Aorta (tissue), 5 donors: ENCODE measurements around the gene RAB20. TPM values are rescaled to one million over a fixed set of nuclear protein-coding genes. Genes with fewer than 3 reads are reported as not detected.

ENCODE experiments used
- ATAC-seq: fragments of 200-7000 bp; cut with Tn5 transposase; one replicate; pipeline ENCODE4 v1.9.1; 2022; ENCODE audit warnings: moderate library complexity; ENCODE audit not compliant: low FRiP score
- DNase-seq, 2 donors: peaks; one replicate each; pipeline ENCODE4 v3.0.0-alpha.2; 2020
- H3K27ac ChIP-seq, 2 donors: one replicate each; pipeline ENCODE4 v1.5.1; 2013; ENCODE audit warnings: low read length in 2 of 2, mild to moderate bottlenecking in 2 of 2, moderate library complexity in 2 of 2, control low read depth in 1 of 2, inconsistent platforms in 1 of 2, low read depth in 1 of 2
- H3K27me3 ChIP-seq, 2 donors: one replicate each; pipeline ENCODE4 v1.6.1; 2013; ENCODE audit warnings: control low read depth in 1 of 2, low read length in 1 of 2, mild to moderate bottlenecking in 1 of 2, moderate library complexity in 1 of 2; ENCODE audit not compliant: insufficient read depth in 2 of 2, control insufficient read depth in 1 of 2
- H3K36me3 ChIP-seq, 2 donors: one replicate each; pipeline ENCODE4 v1.6.1; 2013; ENCODE audit warnings: control low read depth in 1 of 2, low read length in 1 of 2, mild to moderate bottlenecking in 1 of 2; ENCODE audit not compliant: insufficient read depth in 2 of 2, control insufficient read depth in 1 of 2
- H3K4me1 ChIP-seq, 2 donors: one replicate each; pipeline ENCODE4 v1.6.1; 2013; ENCODE audit warnings: low read length in 2 of 2, control low read depth in 1 of 2, mild to moderate bottlenecking in 1 of 2, moderate library complexity in 1 of 2; ENCODE audit not compliant: insufficient read depth in 2 of 2, control insufficient read depth in 1 of 2
- H3K4me3 ChIP-seq, 2 donors: one replicate each; pipeline ENCODE4 v1.5.1; 2013; ENCODE audit warnings: low read length in 2 of 2, control low read depth in 1 of 2, mild to moderate bottlenecking in 1 of 2
- H3K9me3 ChIP-seq: one replicate; pipeline ENCODE4 v1.6.1; 2013; ENCODE audit warnings: mild to moderate bottlenecking, low read length; ENCODE audit not compliant: control insufficient read depth
- WGBS, 2 donors: extraction: QIAGEN DNeasy Blood & Tissue Kit; methylation state at CpG; one replicate each; pipeline ENCODE4 v1.1.7; 2013; 5-methylcytosine and 5-hydroxymethylcytosine counted together
- intact Hi-C, 2 donors: fragments of 100-400 bp; cut with DNase I; formaldehyde crosslinking; loops; one replicate each; pipeline versions ENCODE4 v1.14.2 to v1.15.0; 2022
- polyA plus RNA-seq, 2 donors: library from polyadenylated mRNA; stranded (reverse); fragments of 200-250 nt; gene quantifications; one replicate each; pipeline ENCODE4 v1.2.3, GENCODE V29; 2013
- total RNA-seq, 2 donors: library from RNA; stranded (reverse); fragmentation: NEBNext Ultra II Directional; extraction: Animal tissue kit (Norgen Biotek cat#: 25700); gene quantifications; one replicate each; pipeline ENCODE4 v1.2.1, GENCODE V29; 2021
- donor health status: healthy with polysubstance abuse.
- donor health status: Bipolar disorder and iron deficiency.
- donor health status: DM: no; HTN: no; CAD: no.
- donor health status: DM: no; HTN: no; CAD: no.
- donor health status: DM: yes; HTN: yes; CAD: no.

RAB20 gene
- total and polyA plus RNA-seq, 4 donors = 12.9 to 22.4 (median 17.5) TPM

- DNase-seq (no peak), ATAC-seq (peak; percentile 37)
- 69 to 74% methylated on average over 23 of the region's 23 CpGs for WGBS, 2 donors
- Histone ChIP-seq H3K4me3 (no peak overlapping the region), H3K36me3 (peaks cover 3 to 16% of the 10 kb centered on the region in 2 donors), H3K4me1 (peaks cover 0 to 1% of the 10 kb centered on the region in 2 donors), H3K27me3 (no peaks in the 10 kb centered on the region), H3K27ac (peak overlapping the region in 1 of 2 donors; percentile 19), H3K9me3 (no peaks in the 10 kb centered on the region)
- intact Hi-C loops = loop anchor here in 1 of 2 donors (5.0 kb wide), 1 partner anchor 54 kb away; the partner anchor contains the start of gene RAB20
Measured at GRCh38 chr13:110507678-110508381, 53.7 kb downstream of the RAB20 start.

GRCh38 chr13:110506859-110507566 is 54.5 kb downstream of the RAB20 start:
- whole genome bisulfite sequencing, 2 donors = 11 to 12% methylated on average over 17 of the region's 17 CpGs
- peak; percentile 81 to 90 for DNase-seq
- peaks cover 3 to 19% of the 10 kb centered on the region in 2 donors for H3K36me3 ChIP-seq

GRCh38 chr13:110506396-110506795 is 55.1 kb downstream of the RAB20 start:
- intact Hi-C loops = loop anchor here in 1 of 2 donors (5.0 kb wide), 1 partner anchor 56 kb away; the partner anchor contains the start of gene RAB20
- H3K27ac ChIP-seq = peak overlapping the region in 1 of 2 donors; percentile 50
- 51 to 55% methylated on average over 18 of the region's 18 CpGs for WGBS, 2 donors
- ATAC-seq = no peak
- no peak for DNase-seq
- no peak overlapping the region for H3K4me3 ChIP-seq
- no peaks in the 10 kb centered on the region for H3K27me3 ChIP-seq
- peaks cover 3 to 13% of the 10 kb centered on the region in 2 donors for H3K36me3 ChIP-seq
- H3K9me3 ChIP-seq = no peaks in the 10 kb centered on the region
- H3K4me1 ChIP-seq = peaks cover 0 to 1% of the 10 kb centered on the region in 2 donors

More at GRCh38 chr13:110506859-110507566, 54.5 kb downstream of the RAB20 start:
- Histone ChIP-seq H3K27ac (peak overlapping the region in 1 of 2 donors; percentile 50), H3K27me3 (no peaks in the 10 kb centered on the region), H3K4me3 (no peak overlapping the region), H3K9me3 (no peaks in the 10 kb centered on the region), H3K4me1 (peaks cover 0 to 1% of the 10 kb centered on the region in 2 donors)
- intact Hi-C loops = loop anchor here in 1 of 2 donors (5.0 kb wide), 1 partner anchor 55 kb away; the partner anchor contains the start of gene RAB20
- ATAC-seq = peak; percentile 70

- intact Hi-C loops = loop anchor here in 1 of 2 donors (5.0 kb wide), 1 partner anchor 57 kb away; the partner anchor contains the start of gene RAB20
- WGBS, 2 donors = 82 to 89% methylated on average over 10 of the region's 10 CpGs
- peaks cover 0 to 16% of the 10 kb centered on the region in 2 donors for H3K36me3 ChIP-seq
- no peaks in the 10 kb centered on the region for H3K9me3 ChIP-seq
- DNase-seq = peak in 1 of 2 donors; percentile 26
- no peak overlapping the region for H3K4me3 ChIP-seq
- no peaks in the 10 kb centered on the region for H3K27me3 ChIP-seq
- H3K27ac ChIP-seq = peak overlapping the region in 1 of 2 donors; percentile 4
- ATAC-seq = no peak
- peaks cover 0 to 1% of the 10 kb centered on the region in 2 donors for H3K4me1 ChIP-seq
Measured at GRCh38 chr13:110505594-110505993, 55.9 kb downstream of the RAB20 start.

GRCh38 chr13:110503979-110504499 is 57.5 kb downstream of the RAB20 start:
- no peak overlapping the region for H3K4me3 ChIP-seq
- DNase-seq (peak in 1 of 2 donors; percentile 32), ATAC-seq (no peak)
- intact Hi-C loops = loop anchor here in 1 of 2 donors (5.0 kb wide), 1 partner anchor 42 kb away; no protein-coding TSS in a partner anchor
- H3K9me3 ChIP-seq = no peaks in the 10 kb centered on the region
- no peaks in the 10 kb centered on the region for H3K27me3 ChIP-seq
- H3K27ac ChIP-seq = no peak overlapping the region
- WGBS, 2 donors = 91% methylated on average over 17 to 18 of the region's 18 CpGs
- H3K36me3 ChIP-seq = peaks cover 0 to 16% of the 10 kb centered on the region in 2 donors
- H3K4me1 ChIP-seq = peaks cover 0 to 1% of the 10 kb centered on the region in 2 donors

- no peaks in the 10 kb centered on the region for H3K9me3 ChIP-seq
- intact Hi-C loops = loop anchor here in 1 of 2 donors (5.0 kb wide), 1 partner anchor 41 kb away; no protein-coding TSS in a partner anchor
- peaks cover 0 to 18% of the 10 kb centered on the region in 2 donors for H3K36me3 ChIP-seq
- peak in 1 of 2 donors; percentile 42 for DNase-seq
- peaks cover 0 to 1% of the 10 kb centered on the region in 2 donors for H3K4me1 ChIP-seq
- WGBS, 2 donors = 69 to 71% methylated on average over 20 of the region's 20 CpGs
- no peak overlapping the region for H3K4me3 ChIP-seq
- H3K27me3 ChIP-seq = no peaks in the 10 kb centered on the region
- H3K27ac ChIP-seq = no peak overlapping the region
- no peak for ATAC-seq
Measured at GRCh38 chr13:110503037-110503901, 58.3 kb downstream of the RAB20 start.

GRCh38 chr13:110501188-110501587 is 60.3 kb downstream of the RAB20 start:
- Histone ChIP-seq H3K27ac (no peak overlapping the region), H3K36me3 (peaks cover 2 to 30% of the 10 kb centered on the region in 2 donors), H3K9me3 (no peaks in the 10 kb centered on the region), H3K4me1 (no peaks in the 10 kb centered on the region), H3K4me3 (no peak overlapping the region), H3K27me3 (no peaks in the 10 kb centered on the region)
- WGBS, 2 donors = 92 to 93% methylated on average over 9 of the region's 9 CpGs
- intact Hi-C loops = loop anchor here in 1 of 2 donors (5.0 kb wide), 1 partner anchor 39 kb away; no protein-coding TSS in a partner anchor
- DNase-seq (no peak), ATAC-seq (no peak)
